Testis (tissue), 2 donors: Measurements from ENCODE around the gene EXD3.
"Not testable (repeated sequence)": the region's sequence is repeated elsewhere in the genome, so short reads cannot be mapped to it uniquely, and the experiment has no call there.

Experiments
- CTCF ChIP-seq, 3 experiments: fragments of 450-650 bp in 2 of 3; fragments of 200-600 bp in 1 of 3; sonication (generic) in 1 of 3; IDR thresholded peaks; one replicate each; pipeline ENCODE4 v1.5.1; 2016 to 2019; ENCODE audit warnings: antibody characterized with exemption in 3 of 3, mild to moderate bottlenecking in 2 of 3, moderate library complexity in 1 of 3
- POLR2A ChIP-seq: fragments of 450-650 bp; IDR thresholded peaks from one replicate; pipeline ENCODE4 v1.6.1; 2017; ENCODE audit warnings: antibody characterized with exemption, mild to moderate bottlenecking, moderate library complexity

GRCh38 chr9:137450539-137451222, 27.7 kb upstream of the EXD3 start:
- not testable (repeated sequence) for TF ChIP-seq POLR2A; CTCF (IDR thresholded peaks at IDR 0.05)
